Activated naive CD8-positive, alpha-beta T cell treated with anti-CD3 and anti-CD28 coated beads, Interleukin-2, amount 50 U/mL, for 24 hours (primary cell): ENCODE data around the gene ACVR1B.

Source experiments
- ATAC-seq: fragments of 150-1000 bp; cut with Tn5 transposase; one replicate; pipeline ENCODE4 v1.10.0; 2021
- DNase-seq: peaks from one replicate; pipeline ENCODE4 v3.0.0; 2021
- H3K27ac Mint-ChIP-seq: one replicate; pipeline ENCODE4 v1.8.0; 2021; ENCODE audit warnings: mild to moderate bottlenecking, mixed read lengths
- H3K27me3 Mint-ChIP-seq: one replicate; pipeline ENCODE4 v1.8.0; 2021; ENCODE audit warnings: mixed read lengths
- H3K36me3 Mint-ChIP-seq: one replicate; pipeline ENCODE4 v1.8.0; 2021; ENCODE audit warnings: low read depth, mixed read lengths
- H3K4me1 Mint-ChIP-seq: one replicate; pipeline ENCODE4 v1.8.0; 2021; ENCODE audit warnings: mixed read lengths
- H3K4me3 Mint-ChIP-seq: one replicate; pipeline ENCODE4 v1.8.0; 2021; ENCODE audit warnings: mild to moderate bottlenecking, moderate library complexity, mixed read lengths
- H3K9me3 Mint-ChIP-seq: one replicate; pipeline ENCODE4 v1.8.0; 2021; ENCODE audit warnings: mixed read lengths

The ACVR1B gene

GRCh38 chr12:51913071-51914033, 38.1 kb upstream of the ACVR1B start:
- Mint-ChIP-seq H3K36me3 (no peaks in the 10 kb centered on the region), H3K9me3 (no peaks in the 10 kb centered on the region), H3K4me3 (no peak overlapping the region), H3K27ac (no peak overlapping the region), H3K27me3 (peaks cover 16% of the 10 kb centered on the region), H3K4me1 (no peaks in the 10 kb centered on the region)
- DNase-seq (no peak), ATAC-seq (no peak)

GRCh38 chr12:51914034-51914923, 37.2 kb upstream of the ACVR1B start:
- DNase-seq, result no peak
- ATAC-seq, result no peak
- no peaks in the 10 kb centered on the region for H3K9me3 Mint-ChIP-seq
- H3K4me3 Mint-ChIP-seq, result no peak overlapping the region
- no peaks in the 10 kb centered on the region for H3K36me3 Mint-ChIP-seq
- no peaks in the 10 kb centered on the region for H3K4me1 Mint-ChIP-seq
- no peak overlapping the region for H3K27ac Mint-ChIP-seq
- peaks cover 10% of the 10 kb centered on the region for H3K27me3 Mint-ChIP-seq

GRCh38 chr12:51915003-51915625, 36.4 kb upstream of the ACVR1B start:
- Mint-ChIP-seq H3K4me1 (no peaks in the 10 kb centered on the region), H3K36me3 (no peaks in the 10 kb centered on the region), H3K27ac (no peak overlapping the region), H3K4me3 (no peak overlapping the region), H3K9me3 (no peaks in the 10 kb centered on the region), H3K27me3 (peaks cover 6% of the 10 kb centered on the region)
- ATAC-seq (no peak), DNase-seq (no peak)

- Mint-ChIP-seq H3K4me1 (no peaks in the 10 kb centered on the region), H3K36me3 (no peaks in the 10 kb centered on the region), H3K27ac (no peak overlapping the region), H3K4me3 (no peak overlapping the region), H3K27me3 (peaks cover 4% of the 10 kb centered on the region), H3K9me3 (no peaks in the 10 kb centered on the region)
- DNase-seq, result no peak
- no peak for ATAC-seq
Measured at GRCh38 chr12:51915951-51916350, 35.5 kb upstream of the ACVR1B start.

DNA sequence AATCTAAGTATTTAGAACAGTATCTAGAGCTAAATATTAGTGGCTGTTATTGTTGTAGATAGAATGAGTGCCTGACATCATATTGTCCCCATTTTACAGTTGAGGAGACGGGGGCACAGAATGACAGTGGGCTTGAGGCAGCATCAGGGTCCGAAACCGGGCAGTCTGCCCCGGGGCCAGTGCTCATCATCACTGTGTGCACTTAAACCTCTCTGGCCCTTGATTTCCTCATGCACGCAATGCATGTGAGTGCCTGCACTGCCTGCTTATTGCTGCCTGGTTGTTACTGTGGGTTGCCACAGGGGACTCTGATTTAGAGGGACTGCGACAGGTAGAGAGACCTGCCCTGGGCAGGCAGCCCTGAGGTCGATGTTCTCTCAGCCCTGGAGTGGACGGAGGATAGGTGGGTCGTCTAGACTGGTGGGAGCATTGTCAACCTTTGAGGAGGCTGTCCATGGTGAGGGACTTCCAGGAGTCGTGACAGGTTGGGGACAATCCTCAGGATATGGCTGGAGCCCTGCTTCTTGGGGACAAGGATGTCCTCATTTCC, 34.4 kb upstream of the ACVR1B start:
- no peak for DNase-seq
- Mint-ChIP-seq H3K36me3 (no peaks in the 10 kb centered on the region), H3K4me3 (no peak overlapping the region), H3K27ac (no peak overlapping the region), H3K27me3 (no peaks in the 10 kb centered on the region), H3K9me3 (no peaks in the 10 kb centered on the region), H3K4me1 (no peaks in the 10 kb centered on the region)
- no peak for ATAC-seq

- no peaks in the 10 kb centered on the region for H3K9me3 Mint-ChIP-seq
- H3K4me1 Mint-ChIP-seq, result peaks cover 3% of the 10 kb centered on the region
- no peak overlapping the region for H3K27ac Mint-ChIP-seq
- ATAC-seq (no peak), DNase-seq (no peak)
- H3K36me3 Mint-ChIP-seq, result no peaks in the 10 kb centered on the region
- H3K27me3 Mint-ChIP-seq, result no peaks in the 10 kb centered on the region
- no peak overlapping the region for H3K4me3 Mint-ChIP-seq
Measured at GRCh38 chr12:51917746-51918453, 33.6 kb upstream of the ACVR1B start.

GRCh38 chr12:51920046-51920445, 31.5 kb upstream of the ACVR1B start:
- H3K27me3 Mint-ChIP-seq, result peaks cover 3% of the 10 kb centered on the region
- H3K27ac Mint-ChIP-seq, result no peak overlapping the region
- H3K36me3 Mint-ChIP-seq, result no peaks in the 10 kb centered on the region
- H3K4me1 Mint-ChIP-seq, result peaks cover 17% of the 10 kb centered on the region
- H3K4me3 Mint-ChIP-seq, result no peak overlapping the region
- no peak for DNase-seq
- no peaks in the 10 kb centered on the region for H3K9me3 Mint-ChIP-seq
- ATAC-seq, result no peak

DNA sequence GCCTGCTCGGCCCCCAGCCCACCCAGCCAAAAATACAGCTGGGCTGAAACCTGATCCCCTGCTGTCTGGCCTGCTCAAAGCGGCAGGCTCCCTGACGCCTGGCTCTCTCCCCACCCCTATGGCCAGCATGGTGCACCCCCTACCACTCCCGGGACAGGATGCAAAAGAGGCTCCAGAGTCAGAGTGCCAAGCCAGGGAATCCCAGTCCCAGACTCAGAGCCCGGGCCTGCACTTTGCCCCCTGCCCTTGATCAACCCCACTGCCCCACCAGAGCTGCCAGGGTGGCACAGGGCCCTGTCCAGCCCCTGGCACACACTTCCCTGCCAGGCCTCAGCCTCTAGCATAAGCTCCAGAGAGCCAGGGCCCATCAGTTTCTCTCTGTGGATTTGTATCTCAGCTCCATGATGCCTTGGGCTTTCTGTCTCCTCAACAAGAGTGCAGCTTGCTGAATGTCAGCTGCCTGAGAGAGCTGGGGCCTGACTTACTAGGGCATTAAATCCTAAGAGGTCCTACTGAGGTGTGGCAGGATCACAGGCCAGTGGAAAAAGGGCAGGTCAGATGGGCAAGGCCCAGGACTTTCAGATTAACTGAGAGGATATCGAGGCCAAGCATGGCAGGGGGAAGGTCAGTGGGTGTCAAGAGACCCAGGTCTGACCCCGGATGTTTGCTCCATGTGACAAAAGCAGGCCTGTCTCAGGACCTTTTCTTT, 30.3 kb upstream of the ACVR1B start:
- no peaks in the 10 kb centered on the region for H3K36me3 Mint-ChIP-seq
- no peak overlapping the region for H3K4me3 Mint-ChIP-seq
- H3K27me3 Mint-ChIP-seq, result peaks cover 6% of the 10 kb centered on the region
- H3K9me3 Mint-ChIP-seq, result no peaks in the 10 kb centered on the region
- DNase-seq, result no peak
- H3K4me1 Mint-ChIP-seq, result peaks cover 19% of the 10 kb centered on the region
- H3K27ac Mint-ChIP-seq, result no peak overlapping the region
- no peak for ATAC-seq

DNA sequence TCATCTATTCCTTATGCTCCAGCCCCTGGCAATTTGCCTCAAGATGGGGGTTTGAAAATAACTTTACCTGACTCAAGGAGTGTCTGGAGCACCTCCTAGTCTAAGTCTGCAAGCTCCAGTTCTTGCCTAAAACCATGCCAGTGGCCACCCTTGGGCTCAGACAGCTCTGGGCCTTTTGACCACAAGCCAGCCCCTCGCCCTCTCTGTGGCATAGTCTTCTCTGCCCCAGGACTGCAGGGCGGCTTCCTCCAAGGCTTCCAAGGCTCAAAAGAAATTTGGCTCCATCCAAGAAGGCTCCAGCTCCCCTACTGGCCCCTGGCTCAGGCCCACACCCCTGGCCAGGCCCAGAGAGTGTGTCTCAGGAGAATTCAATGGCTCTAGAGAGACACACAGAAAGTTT, 29.4 kb upstream of the ACVR1B start:
- no peak for ATAC-seq
- Mint-ChIP-seq H3K9me3 (no peaks in the 10 kb centered on the region), H3K27me3 (peaks cover 6% of the 10 kb centered on the region), H3K4me3 (no peak overlapping the region), H3K27ac (no peak overlapping the region), H3K36me3 (no peaks in the 10 kb centered on the region), H3K4me1 (peaks cover 19% of the 10 kb centered on the region)
- no peak for DNase-seq

- Mint-ChIP-seq H3K27me3 (peaks cover 6% of the 10 kb centered on the region), H3K27ac (no peak overlapping the region), H3K4me1 (peaks cover 19% of the 10 kb centered on the region), H3K36me3 (no peaks in the 10 kb centered on the region), H3K9me3 (no peaks in the 10 kb centered on the region), H3K4me3 (no peak overlapping the region)
- no peak for DNase-seq
- no peak for ATAC-seq
Measured at GRCh38 chr12:51922762-51923505, 28.6 kb upstream of the ACVR1B start.

- ATAC-seq, result peak; percentile 62
Measured at GRCh38 chr12:51923506-51924365, 27.8 kb upstream of the ACVR1B start.

More at GRCh38 chr12:51923506-51924365, 27.8 kb upstream of the ACVR1B start:
- peaks cover 19% of the 10 kb centered on the region for H3K4me1 Mint-ChIP-seq
- H3K27me3 Mint-ChIP-seq, result peaks cover 6% of the 10 kb centered on the region
- H3K4me3 Mint-ChIP-seq, result peak overlapping the region; percentile 28
- H3K36me3 Mint-ChIP-seq, result no peaks in the 10 kb centered on the region
- no peak overlapping the region for H3K27ac Mint-ChIP-seq
- H3K9me3 Mint-ChIP-seq, result no peaks in the 10 kb centered on the region
- peak; percentile 78 for DNase-seq
